ENCODE measurements around the gene SLC37A4. TPM values are rescaled to one million over a fixed set of nuclear protein-coding genes. Genes with fewer than 3 reads are reported as not detected.
"Not testable (repeated sequence)": the region's sequence is repeated elsewhere in the genome, so short reads cannot be mapped to it uniquely, and the experiment has no call there.

SLC37A4 gene
- total RNA-seq, 4 donors from 2014 or later = 29.7 to 72.9 (median 56.4) TPM

DNA sequence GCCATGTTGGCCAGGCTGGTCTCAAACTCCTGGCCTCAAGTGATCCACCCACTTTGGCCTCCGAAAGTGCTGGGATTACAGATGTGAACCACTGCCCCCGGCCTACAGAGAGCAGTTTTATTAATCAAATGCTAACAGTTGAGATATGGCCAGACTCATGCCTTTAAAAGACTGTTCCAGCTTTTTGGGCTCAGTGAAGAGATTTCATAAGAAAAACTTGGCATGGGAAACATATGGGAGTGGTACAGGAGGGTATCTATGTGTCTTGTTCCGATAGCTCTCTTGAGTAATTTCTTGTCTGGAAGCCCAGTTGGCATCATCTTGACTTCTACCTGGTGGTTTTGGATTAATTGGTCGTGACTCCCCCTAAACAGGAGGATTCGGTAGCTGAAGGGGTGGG is 8.2 kb upstream of the SLC37A4 start:
- Histone ChIP-seq H3K27me3 (no peaks in the 10 kb centered on the region), H3K36me3 (no peaks in the 10 kb centered on the region), H3K4me1 (no peaks in the 10 kb centered on the region), H3K9me3 (no peaks in the 10 kb centered on the region), H3K27ac (no peak overlapping the region), H3K4me3 (no peak overlapping the region)
- ATAC-seq = no peak
- TF ChIP-seq, protein P1, sequence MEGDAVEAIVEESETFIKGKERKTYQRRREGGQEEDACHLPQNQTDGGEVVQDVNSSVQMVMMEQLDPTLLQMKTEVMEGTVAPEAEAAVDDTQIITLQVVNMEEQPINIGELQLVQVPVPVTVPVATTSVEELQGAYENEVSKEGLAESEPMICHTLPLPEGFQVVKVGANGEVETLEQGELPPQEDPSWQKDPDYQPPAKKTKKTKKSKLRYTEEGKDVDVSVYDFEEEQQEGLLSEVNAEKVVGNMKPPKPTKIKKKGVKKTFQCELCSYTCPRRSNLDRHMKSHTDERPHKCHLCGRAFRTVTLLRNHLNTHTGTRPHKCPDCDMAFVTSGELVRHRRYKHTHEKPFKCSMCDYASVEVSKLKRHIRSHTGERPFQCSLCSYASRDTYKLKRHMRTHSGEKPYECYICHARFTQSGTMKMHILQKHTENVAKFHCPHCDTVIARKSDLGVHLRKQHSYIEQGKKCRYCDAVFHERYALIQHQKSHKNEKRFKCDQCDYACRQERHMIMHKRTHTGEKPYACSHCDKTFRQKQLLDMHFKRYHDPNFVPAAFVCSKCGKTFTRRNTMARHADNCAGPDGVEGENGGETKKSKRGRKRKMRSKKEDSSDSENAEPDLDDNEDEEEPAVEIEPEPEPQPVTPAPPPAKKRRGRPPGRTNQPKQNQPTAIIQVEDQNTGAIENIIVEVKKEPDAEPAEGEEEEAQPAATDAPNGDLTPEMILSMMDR (IDR thresholded peaks at IDR 0.05 in 4 of 5, conservative IDR thresholded peaks at IDR 0.05 in 1 of 5) = no peak
- no peak for TF ChIP-seq POLR2A (IDR thresholded peaks at IDR 0.05)
- in situ Hi-C loops (cut with MboI; ENCODE audit: low sequenced_read_pairs in 4 of 4) = no loop called here
- intact Hi-C loops (cut with DNase I; ENCODE audit: low total_unique reads) = no loop called here
- DNase-seq = no peak

DNA sequence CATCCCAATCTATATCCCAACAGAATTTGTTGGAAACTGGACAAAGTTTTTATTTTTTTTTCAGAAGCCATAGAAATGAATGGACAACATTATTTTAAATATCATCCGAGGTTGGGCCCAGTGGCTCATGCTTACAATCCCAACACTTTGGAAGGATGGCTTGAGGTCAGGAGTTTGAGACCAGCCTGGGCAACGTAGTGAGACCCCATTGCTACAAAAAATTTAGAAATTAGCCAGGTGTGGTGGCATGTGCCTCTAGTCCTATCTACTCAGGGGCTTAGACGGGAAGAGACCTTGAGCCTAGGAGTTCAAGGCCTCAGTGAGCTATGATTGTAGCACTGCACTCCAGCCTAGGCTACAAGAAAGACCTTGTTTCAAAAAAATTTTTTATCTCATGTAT is 4.1 kb upstream of the SLC37A4 start:
- Histone ChIP-seq H3K4me3 (no peak overlapping the region), H3K27me3 (no peaks in the 10 kb centered on the region), H3K4me1 (peaks cover 5 to 7% of the 10 kb centered on the region in 2 donors), H3K27ac (no peak overlapping the region), H3K9me3 (no peaks in the 10 kb centered on the region), H3K36me3 (no peaks in the 10 kb centered on the region)
- intact Hi-C loops (cut with DNase I; ENCODE audit: low total_unique reads) = loop anchor here (5.0 kb wide), 1 partner anchor 128 kb away; no protein-coding TSS in a partner anchor
- DNase-seq = no peak
- ATAC-seq = no peak
- TF ChIP-seq, protein P1 (IDR thresholded peaks at IDR 0.05 in 4 of 5, conservative IDR thresholded peaks at IDR 0.05 in 1 of 5) = no peak
- TF ChIP-seq POLR2A (IDR thresholded peaks at IDR 0.05) = no peak
- in situ Hi-C loops (cut with MboI; ENCODE audit: low sequenced_read_pairs in 4 of 4) = no loop called here

DNA sequence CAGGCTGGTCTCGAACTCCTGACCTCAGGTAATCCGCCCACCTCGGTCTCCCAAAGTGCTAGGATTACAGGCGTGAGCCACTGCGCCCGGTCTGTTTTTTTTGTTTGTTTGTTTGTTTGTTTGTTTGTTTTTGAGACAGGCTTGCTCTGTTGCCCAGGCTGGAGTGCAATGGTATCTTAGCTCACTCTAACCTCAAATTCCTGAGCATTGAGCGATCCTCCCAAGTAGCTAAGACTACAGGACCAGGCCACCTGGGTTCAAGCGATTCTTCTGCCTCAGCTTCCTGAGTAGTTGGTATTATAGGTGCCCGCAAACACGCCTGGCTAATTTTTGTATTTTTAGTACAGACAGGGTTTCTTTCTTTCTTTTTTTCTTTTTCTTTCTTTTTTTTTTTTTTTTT is 2.7 kb upstream of the SLC37A4 start:
- H3K36me3 ChIP-seq; in situ Hi-C loops (cut with MboI; ENCODE audit: low sequenced_read_pairs in 4 of 4); H3K27me3 ChIP-seq; DNase-seq; ATAC-seq; H3K27ac ChIP-seq; H3K9me3 ChIP-seq; H3K4me3 ChIP-seq: not testable (repeated sequence)
- intact Hi-C loops (cut with DNase I; ENCODE audit: low total_unique reads) = loop anchor here (5.0 kb wide), 1 partner anchor 126 kb away; no protein-coding TSS in a partner anchor
- peaks cover 19 to 21% of the 10 kb centered on the region in 2 donors for H3K4me1 ChIP-seq

DNA sequence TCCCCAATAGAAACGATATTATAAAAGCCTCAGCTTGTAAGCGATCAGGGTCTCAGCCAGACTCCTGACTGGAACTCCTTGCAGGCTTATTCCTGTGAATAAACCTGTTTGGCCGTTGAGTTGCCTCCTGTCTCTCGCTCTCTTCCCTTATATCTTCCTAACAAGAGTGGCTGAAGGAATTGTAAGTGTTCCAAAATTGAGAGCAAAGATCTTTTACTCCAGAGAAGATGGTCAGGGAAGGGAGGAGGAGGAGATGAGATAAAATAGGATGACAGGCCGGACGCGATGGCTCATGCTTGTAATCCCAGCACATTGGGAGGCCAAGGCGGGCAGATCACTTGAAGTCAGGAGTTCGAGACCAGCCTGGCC is 1.2 kb upstream of the SLC37A4 start:
- H3K4me1 ChIP-seq = peaks cover 34 to 36% of the 10 kb centered on the region in 2 donors
- ATAC-seq (no peak), DNase-seq (no peak)
- in situ Hi-C loops (cut with MboI; ENCODE audit: low sequenced_read_pairs in 4 of 4) = no loop called here
- H3K27ac ChIP-seq = no peak overlapping the region
- no peak for TF ChIP-seq POLR2A (IDR thresholded peaks at IDR 0.05)
- TF ChIP-seq, protein P1 (IDR thresholded peaks at IDR 0.05 in 4 of 5, conservative IDR thresholded peaks at IDR 0.05 in 1 of 5) = no peak
- no peaks in the 10 kb centered on the region for H3K36me3 ChIP-seq
- intact Hi-C loops (cut with DNase I; ENCODE audit: low total_unique reads) = loop anchor here (1.0 to 5.0 kb wide), 2 partner anchors 25 to 125 kb away; partner anchors contain the start of gene HYOU1
- no peaks in the 10 kb centered on the region for H3K9me3 ChIP-seq
- no peaks in the 10 kb centered on the region for H3K27me3 ChIP-seq
- H3K4me3 ChIP-seq = no peak overlapping the region

DNA sequence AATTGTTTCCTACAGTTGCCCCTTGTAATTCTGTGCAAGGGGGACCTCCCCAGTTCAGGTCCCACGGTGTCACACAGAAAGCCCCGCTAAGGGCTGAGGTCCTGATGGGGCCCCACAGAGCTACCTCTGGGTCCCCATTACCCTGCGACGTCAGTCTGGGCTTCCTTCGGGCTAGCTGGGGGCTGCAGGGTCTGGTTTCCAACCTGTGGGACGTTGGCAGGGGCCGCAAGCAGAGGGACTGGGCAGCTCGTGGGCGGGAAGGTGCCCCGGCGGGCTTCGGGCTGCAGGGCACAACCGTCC is 698 bp downstream of the SLC37A4 start:
- DNase-seq (no peak), ATAC-seq (no peak)
- TF ChIP-seq, protein P1 (IDR thresholded peaks at IDR 0.05 in 4 of 5, conservative IDR thresholded peaks at IDR 0.05 in 1 of 5) = no peak
- TF ChIP-seq POLR2A (IDR thresholded peaks at IDR 0.05) = no peak
- Histone ChIP-seq H3K9me3 (no peaks in the 10 kb centered on the region), H3K27me3 (no peaks in the 10 kb centered on the region), H3K27ac (peak overlapping the region; percentile 92 to 98 (median 94)), H3K4me1 (peaks cover 53 to 55% of the 10 kb centered on the region in 2 donors), H3K4me3 (peak overlapping the region; percentile 83 to 94 (median 91)), H3K36me3 (peaks cover 0 to 7% of the 10 kb centered on the region in 2 donors)
- in situ Hi-C loops (cut with MboI; ENCODE audit: low sequenced_read_pairs in 4 of 4) (no loop called here), intact Hi-C loops (cut with DNase I; ENCODE audit: low total_unique reads) (loop anchor here (1.0 to 5.0 kb wide), 2 partner anchors 32 to 123 kb away; partner anchors contain the start of gene CENATAC)

All from gastrocnemius medialis (tissue), 4 donors.